ENCODE measurements around the gene IL22. TPM values are rescaled to one million over a fixed set of nuclear protein-coding genes. Genes with fewer than 3 reads are reported as not detected.

IL22 gene
- polyA plus RNA-seq, 1 donor (not counting 4 experiments of a cell fraction or from before 2014, with no cell fraction given): not detected

- Histone ChIP-seq H4K20me1 (ENCODE audit: control insufficient read depth, extremely low read depth, insufficient read depth, low read length) (no peaks in the 10 kb centered on the region), H2AFZ (ENCODE audit: control insufficient read depth, low read length) (no peak overlapping the region), H3K9me1 (ENCODE audit: control insufficient read depth, extremely low read depth, insufficient read depth, low read length) (no peaks in the 10 kb centered on the region), H3K79me2 (ENCODE audit: control insufficient read depth, insufficient read depth, low read length) (no peaks in the 10 kb centered on the region), H3K27ac (ENCODE audit: control insufficient read depth, insufficient read depth, low read length) (no peak overlapping the region), H3K4me2 (ENCODE audit: control insufficient read depth, extremely low read depth, insufficient read depth, low read depth, low read length) (no peak overlapping the region), H3K27me3 (ENCODE audit: control insufficient read depth, extremely low read depth, insufficient read depth, low read length) (no peaks in the 10 kb centered on the region), H3K4me1 (ENCODE audit: control insufficient read depth, extremely low read depth, insufficient read depth, low read length) (peaks cover 8% of the 10 kb centered on the region), H3K9me3 (ENCODE audit: control insufficient read depth, low read depth, low read length) (no peaks in the 10 kb centered on the region), H3K9ac (ENCODE audit: control insufficient read depth, extremely low read depth, insufficient read depth, low read length) (no peak overlapping the region), H3K36me3 (ENCODE audit: control insufficient read depth in 2 of 2, extremely low read depth in 1 of 2, insufficient read depth in 2 of 2, low read length in 2 of 2) (no peaks in the 10 kb centered on the region), H3K4me3 (ENCODE audit: control insufficient read depth in 2 of 3, extremely low read depth in 1 of 3, insufficient read depth in 2 of 3, low read depth in 1 of 3, low read length in 3 of 3) (no peak overlapping the region)
- DNase-seq (ENCODE audit: low read depth, low spot score) (no peak), FAIRE-seq (no peak)
- TF ChIP-seq CTCF (optimal IDR thresholded peaks at IDR 0.05 in 1 of 3, IDR thresholded peaks at IDR 0.05 in 1 of 3, conservative IDR thresholded peaks at IDR 0.05 in 1 of 3; ENCODE audit: extremely low read depth in 1 of 3, insufficient read depth in 2 of 3, low read length in 3 of 3) (no peak), EZH2 (IDR thresholded peaks at IDR 0.05; ENCODE audit: low read length) (no peak)
- dilution Hi-C loops (cut with MboI; ENCODE audit: extremely low pct_ligation_motif_present, low sequenced_read_pairs): no loop called here
These were observed 19.3 kb upstream of the IL22 start for GRCh38 chr12:68272732-68273131.

GRCh38 chr12:68271346-68271745 lies 17.9 kb upstream of the IL22 start:
- Histone ChIP-seq H3K9ac (ENCODE audit: control insufficient read depth, extremely low read depth, insufficient read depth, low read length) (no peak overlapping the region), H3K9me3 (ENCODE audit: control insufficient read depth, low read depth, low read length) (no peaks in the 10 kb centered on the region), H3K79me2 (ENCODE audit: control insufficient read depth, insufficient read depth, low read length) (no peaks in the 10 kb centered on the region), H3K27me3 (ENCODE audit: control insufficient read depth, extremely low read depth, insufficient read depth, low read length) (no peaks in the 10 kb centered on the region), H3K4me1 (ENCODE audit: control insufficient read depth, extremely low read depth, insufficient read depth, low read length) (peaks cover 4% of the 10 kb centered on the region), H3K4me2 (ENCODE audit: control insufficient read depth, extremely low read depth, insufficient read depth, low read depth, low read length) (no peak overlapping the region), H3K36me3 (ENCODE audit: control insufficient read depth in 2 of 2, extremely low read depth in 1 of 2, insufficient read depth in 2 of 2, low read length in 2 of 2) (no peaks in the 10 kb centered on the region), H2AFZ (ENCODE audit: control insufficient read depth, low read length) (no peak overlapping the region), H3K9me1 (ENCODE audit: control insufficient read depth, extremely low read depth, insufficient read depth, low read length) (no peaks in the 10 kb centered on the region), H3K4me3 (ENCODE audit: control insufficient read depth in 2 of 3, extremely low read depth in 1 of 3, insufficient read depth in 2 of 3, low read depth in 1 of 3, low read length in 3 of 3) (no peak overlapping the region), H3K27ac (ENCODE audit: control insufficient read depth, insufficient read depth, low read length) (no peak overlapping the region), H4K20me1 (ENCODE audit: control insufficient read depth, extremely low read depth, insufficient read depth, low read length) (no peaks in the 10 kb centered on the region)
- FAIRE-seq: no peak
- no peak for DNase-seq (ENCODE audit: low read depth, low spot score)
- TF ChIP-seq CTCF (optimal IDR thresholded peaks at IDR 0.05 in 1 of 3, IDR thresholded peaks at IDR 0.05 in 1 of 3, conservative IDR thresholded peaks at IDR 0.05 in 1 of 3; ENCODE audit: extremely low read depth in 1 of 3, insufficient read depth in 2 of 3, low read length in 3 of 3) (no peak), EZH2 (IDR thresholded peaks at IDR 0.05; ENCODE audit: low read length) (no peak)
- dilution Hi-C loops (cut with MboI; ENCODE audit: extremely low pct_ligation_motif_present, low sequenced_read_pairs): no loop called here

All from keratinocyte (primary cell).